GM18505 (cell line): ENCODE measurements around the gene ZRSR2.
A peak's percentile ranks its signal among the peaks of the same experiment; 100 is the strongest.

Experiments
- ATAC-seq: cut with Tn5 transposase; IDR thresholded peaks from one replicate; pipeline ENCODE4 v1.9.1; 2021; ENCODE audit not compliant: unreplicated experiment
- POLR2A ChIP-seq: IDR thresholded peaks from 4 replicates; pipeline ENCODE4 v1.6.1; 2011; ENCODE audit warnings: borderline replicate concordance; ENCODE audit not compliant: insufficient read depth, insufficient read length; ENCODE audit errors: extremely low read depth

ZRSR2 gene

DNA sequence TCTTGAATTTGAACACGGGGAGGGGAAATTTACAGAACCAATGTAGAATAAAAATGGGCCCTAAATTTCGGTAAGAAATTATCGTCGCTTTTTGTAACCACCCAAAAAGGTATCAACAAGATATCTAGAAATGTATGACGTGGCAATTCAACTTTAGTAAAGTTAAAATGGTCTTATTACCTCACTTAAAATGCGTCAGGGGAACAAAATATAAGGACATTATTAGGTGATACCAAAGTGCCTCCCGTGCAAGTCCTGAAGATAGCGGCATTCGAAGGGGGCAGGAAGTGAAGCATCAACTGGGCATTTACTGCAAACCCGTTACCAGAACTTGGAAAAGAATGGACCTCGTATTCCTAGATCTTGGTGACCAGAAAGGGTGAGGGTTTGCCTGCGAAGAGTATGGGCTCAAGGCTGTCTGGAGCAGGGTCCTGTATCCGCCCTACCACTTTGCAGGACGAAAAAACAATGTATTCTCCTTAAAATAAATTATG is 63.3 kb downstream of the ZRSR2 start:
- no peak for TF ChIP-seq POLR2A
- ATAC-seq, result no peak

DNA sequence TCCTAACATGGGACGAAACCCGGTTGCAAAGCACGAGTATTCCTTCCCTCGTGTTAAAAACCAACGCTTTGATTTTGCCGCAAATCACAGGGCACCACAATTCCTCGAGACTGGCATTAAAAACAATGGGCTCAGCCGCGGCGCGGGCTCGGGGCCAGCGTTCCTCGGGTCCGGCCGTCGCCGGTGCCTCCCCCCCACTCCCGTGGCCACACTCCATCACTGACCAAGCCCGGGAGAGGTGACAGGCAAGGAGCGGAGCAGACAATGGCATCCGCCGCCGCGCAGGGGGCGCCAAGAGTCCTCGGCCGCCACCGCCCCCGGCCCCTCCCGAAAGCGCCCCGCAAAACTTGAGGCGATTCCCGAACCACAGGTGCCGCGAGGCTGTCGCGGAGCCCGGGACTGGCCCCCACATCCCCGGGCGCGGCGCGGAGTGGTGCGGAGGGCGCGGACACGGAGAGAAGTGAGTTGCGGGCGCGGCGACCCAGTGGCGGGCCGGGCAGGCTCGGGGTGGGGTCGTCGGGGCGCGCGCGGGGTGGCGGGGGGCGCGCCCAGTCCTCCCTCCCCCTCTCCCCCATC is 63.9 kb downstream of the ZRSR2 start:
- ATAC-seq, result peak; percentile 38
- peak; percentile 36 for TF ChIP-seq POLR2A

DNA sequence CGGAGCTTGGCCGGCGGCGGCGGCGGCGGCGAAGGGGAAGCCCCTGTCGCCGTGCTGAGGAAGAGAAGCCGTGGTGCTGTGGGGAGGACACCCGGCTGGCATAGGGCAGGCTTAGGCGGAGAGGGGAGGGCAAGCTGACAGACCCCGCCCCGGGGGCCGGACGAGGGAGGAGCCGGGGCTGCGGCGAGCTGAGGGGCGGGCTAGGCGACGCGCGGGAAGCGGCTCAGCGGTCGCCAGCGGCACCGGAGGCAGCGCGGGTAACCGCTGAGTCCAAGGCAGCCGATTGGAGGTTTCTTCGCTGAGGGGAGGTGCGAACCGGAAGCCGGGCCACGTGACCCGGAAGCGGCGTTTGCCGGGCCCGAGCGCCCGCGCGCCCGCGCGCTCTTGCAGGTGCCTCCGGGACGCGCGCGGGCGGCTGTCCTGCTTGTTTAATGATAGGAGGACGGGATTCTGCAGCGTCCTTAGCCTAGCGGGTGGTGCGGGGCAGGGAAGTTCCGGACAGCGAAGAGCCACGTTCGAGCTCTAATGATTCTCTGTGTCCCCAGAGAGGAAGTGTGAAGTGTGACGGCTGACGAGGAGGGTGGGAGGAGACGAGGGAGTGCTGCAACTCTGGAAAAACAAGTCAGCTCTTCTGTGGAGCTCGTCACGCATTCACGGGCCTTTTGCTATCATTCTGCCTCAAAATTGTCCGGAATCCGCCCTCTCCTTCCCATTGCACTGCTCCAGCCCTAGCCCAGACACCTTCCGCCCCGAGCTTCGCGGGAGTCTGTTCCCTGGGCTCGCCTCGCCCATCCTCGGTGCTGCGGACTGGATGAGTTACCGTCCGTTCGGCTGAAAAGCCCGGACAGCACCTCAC is 64.7 kb downstream of the ZRSR2 start, which contains the start of gene AP1S2:
Gene AP1S2 (minus strand): TSS at position 102 of the 856 bp plus-strand sequence. CDS start 2,289 bp downstream, outside the sequence.
- peak; percentile 87 for TF ChIP-seq POLR2A
- peak; percentile 95 for ATAC-seq

DNA sequence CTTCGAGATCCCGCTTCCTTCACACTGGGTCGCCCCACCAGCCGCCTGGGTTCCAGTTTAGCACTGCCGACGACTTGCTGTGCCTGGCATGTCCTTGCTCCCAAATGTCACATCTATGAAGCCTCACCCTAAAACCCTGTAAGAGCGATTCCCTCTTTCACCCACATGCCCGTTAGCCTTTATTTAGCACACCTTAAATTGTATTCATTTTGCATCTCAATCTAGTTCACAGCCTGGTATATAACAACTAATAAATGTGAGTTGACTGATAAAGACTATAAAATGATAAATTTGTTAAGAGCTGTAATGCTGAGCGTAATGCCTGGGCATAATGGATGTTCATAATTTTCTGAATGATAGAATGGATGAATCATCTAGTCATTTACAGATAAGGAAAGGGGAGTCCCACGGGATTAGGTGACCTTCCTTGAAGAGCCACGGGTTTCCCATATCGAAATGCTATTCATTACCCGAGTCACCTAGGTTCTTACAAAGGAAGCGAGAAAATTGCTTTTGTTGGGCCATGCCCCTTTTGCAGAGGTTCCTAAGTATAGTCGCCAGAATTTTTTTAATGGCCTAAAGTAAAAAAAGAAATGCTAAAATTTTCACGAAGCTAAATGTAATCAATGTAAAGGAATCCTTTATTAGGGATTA is 65.4 kb downstream of the ZRSR2 start:
- no peak for TF ChIP-seq POLR2A
- ATAC-seq, result no peak

DNA sequence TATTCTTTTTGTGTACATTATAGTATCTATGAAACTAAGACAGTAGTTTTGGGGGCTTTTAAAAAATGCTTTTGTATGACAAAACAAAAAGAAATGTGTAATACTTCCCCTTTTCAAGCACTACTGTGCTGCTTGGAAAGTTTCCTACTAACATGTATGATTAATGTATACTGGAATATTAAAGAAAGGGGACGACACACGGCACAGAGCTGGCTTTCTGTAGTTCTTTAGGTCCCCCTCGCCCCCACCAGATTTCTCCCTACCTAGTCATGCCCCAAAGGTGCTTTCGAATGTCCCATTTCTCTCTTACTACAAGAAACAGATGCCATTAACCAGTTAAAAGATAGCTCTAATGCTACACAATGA is 65.9 kb downstream of the ZRSR2 start:
- ATAC-seq, result no peak

DNA sequence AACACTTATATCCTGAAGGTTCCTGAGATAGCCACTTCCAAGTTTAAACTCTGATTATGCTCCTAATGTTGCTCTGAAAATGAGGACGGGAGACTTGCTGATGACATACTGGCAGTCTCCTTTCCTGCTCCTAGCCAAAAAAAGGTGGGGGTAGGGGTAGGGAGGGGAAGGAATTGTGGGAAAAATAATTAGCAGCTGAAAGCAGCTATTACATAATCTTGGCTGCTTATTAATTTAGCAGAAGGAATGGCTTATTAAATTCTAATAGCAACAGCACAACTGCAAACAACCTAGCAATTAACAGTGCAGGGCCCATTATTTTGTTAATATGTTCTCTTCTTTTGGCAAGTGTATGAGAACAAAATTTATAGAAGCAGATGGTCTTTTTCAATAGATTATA is 66.4 kb downstream of the ZRSR2 start:
- no peak for TF ChIP-seq POLR2A
- ATAC-seq, result no peak

More for the DNA sequence above, 65.9 kb downstream of the ZRSR2 start:
- no peak for TF ChIP-seq POLR2A

DNA sequence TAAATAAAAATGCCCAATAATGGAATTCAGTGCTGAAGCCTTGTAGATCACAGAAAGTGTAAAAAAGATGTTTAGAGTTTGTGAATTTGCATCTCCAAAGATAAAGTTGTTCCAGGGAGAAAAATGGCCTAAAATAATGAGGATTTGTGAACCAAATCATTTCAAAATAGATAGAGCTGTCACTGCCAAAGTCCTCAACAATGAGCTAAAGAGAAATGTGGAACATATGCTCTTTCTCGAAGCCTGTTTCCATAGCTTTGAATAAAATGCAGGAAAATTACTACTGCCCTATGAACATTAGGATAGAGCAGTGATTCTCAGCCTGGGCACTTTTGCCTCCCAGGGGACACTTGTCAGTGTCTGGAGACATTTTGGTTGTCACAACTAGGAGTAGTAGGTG is 67.8 kb downstream of the ZRSR2 start:
- no peak for TF ChIP-seq POLR2A
- no peak for ATAC-seq

DNA sequence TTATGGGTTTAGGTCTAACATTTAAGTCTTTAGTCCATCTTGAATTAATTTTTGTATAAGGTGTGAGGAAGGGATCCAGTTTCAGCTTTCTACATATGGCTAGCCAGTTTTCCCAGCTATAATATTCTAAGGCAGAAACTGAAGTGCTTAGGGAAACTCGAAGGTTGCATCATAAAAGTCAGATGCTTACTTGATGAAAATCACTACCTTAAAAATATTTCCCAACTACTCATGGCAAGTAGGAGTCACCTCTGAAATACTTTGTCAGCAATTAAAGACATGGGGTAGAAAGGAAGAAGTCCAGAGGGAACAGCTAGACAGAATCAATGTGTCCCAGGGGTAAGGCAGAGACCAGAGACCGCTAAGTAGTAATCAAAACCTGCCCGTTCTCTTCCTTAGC is 70.6 kb downstream of the ZRSR2 start:
- no peak for ATAC-seq
- TF ChIP-seq POLR2A, result no peak

DNA sequence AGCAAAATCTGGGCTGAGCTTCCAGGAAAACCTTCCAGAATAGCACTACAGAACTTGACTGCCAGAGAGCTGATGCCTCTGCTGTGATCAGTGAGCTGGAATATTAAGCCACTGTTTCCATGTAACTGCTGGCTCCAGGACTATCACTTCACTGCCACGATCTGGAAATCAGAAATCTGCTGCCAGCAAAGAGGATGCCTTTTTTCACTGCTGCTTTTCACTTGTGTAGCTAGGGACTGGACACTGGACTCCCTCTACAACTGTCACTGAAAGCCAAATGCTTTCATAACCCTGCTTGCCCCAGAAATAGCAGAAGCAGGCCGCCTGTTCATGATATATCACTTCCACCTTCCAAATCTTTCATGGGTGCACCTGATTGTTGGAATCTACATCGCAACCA is 73.7 kb downstream of the ZRSR2 start:
- no peak for ATAC-seq

DNA sequence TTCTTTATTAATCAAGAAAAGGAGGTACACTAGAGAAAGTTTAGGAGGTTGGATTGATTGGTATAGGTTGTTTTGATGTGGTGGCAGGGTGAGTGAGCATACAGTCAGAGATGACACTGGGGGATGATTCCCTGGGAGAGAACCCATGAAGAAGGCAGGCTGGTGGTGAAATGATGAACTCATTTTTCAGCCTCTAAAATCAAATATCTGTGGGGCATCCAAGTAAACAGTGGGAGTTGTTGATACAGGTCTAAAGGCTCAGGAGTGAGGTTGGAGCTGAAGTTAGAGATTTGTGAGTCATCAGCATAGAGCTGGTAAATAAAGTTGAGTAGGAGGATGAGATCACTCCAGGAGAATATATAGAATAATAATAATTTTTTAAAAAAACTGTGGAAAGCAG is 74.3 kb downstream of the ZRSR2 start:
- no peak for ATAC-seq
- no peak for TF ChIP-seq POLR2A

More for the DNA sequence above, 73.7 kb downstream of the ZRSR2 start:
- TF ChIP-seq POLR2A, result no peak

DNA sequence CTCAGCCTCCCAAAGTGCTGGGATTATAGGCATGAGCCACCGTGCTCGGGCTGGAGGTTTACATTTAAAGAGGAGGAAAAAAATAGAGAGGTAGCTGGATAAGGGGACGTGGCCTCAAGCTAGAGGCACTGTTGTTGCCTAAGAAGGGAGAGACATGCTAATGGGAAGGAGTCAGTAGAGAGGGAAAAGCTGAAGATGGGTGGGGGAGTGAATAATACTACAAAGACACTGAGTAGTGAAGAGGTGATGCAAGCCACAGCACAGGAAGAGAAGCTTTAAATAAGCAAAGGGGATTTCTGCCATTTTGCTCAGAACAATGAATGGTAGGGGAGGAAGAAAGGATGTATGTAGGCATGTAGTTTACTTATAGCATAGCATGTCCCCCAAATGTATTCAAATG is 75.9 kb downstream of the ZRSR2 start:
- no peak for ATAC-seq
- no peak for TF ChIP-seq POLR2A

DNA sequence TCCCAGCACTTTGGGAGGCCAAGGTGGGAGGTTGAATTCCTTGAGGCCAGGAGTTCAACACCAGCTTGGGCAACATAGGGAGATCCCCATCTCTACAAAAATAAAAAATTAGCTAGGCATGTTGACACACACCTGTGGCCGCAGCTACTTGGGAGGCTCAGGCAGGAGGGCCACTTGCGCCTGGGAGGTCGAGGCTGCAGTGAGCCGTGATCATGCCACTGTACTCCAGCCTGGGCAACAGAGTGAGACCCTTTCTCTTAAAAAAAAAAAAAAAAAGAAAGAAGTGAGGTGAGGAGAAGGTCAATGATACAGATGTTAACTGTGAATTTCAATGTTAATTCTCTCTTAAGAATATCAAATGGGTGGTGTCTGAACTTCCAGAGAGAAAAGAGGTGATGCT is 79.4 kb downstream of the ZRSR2 start:
- no peak for ATAC-seq
- no peak for TF ChIP-seq POLR2A

DNA sequence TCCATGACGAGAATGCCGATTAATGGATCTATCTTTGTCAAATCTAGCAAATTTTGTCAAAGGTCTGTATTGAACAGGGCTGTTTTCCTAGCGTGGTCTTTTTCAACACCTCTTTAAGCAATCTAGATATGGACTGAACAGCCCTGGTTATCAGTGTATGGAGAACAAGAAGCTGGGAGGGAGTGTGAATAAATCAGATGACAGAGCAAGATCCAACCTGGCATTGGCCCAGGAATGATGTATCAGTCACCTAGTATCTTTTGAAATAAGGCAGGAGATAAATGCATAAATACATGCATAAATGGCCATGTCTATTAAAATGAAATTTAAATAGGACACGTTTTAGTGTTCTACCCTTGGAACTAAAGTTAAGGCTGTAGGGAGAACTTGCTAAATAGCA is 80.0 kb downstream of the ZRSR2 start:
- no peak for ATAC-seq
- TF ChIP-seq POLR2A, result no peak
